Testis (tissue), 2 donors: ENCODE data around the gene CPXM2.

Source experiments
- POLR2A ChIP-seq: fragments of 450-650 bp; IDR thresholded peaks from one replicate; pipeline ENCODE4 v1.6.1; 2017; ENCODE audit warnings: antibody characterized with exemption, mild to moderate bottlenecking, moderate library complexity
- TF ChIP-seq, protein P1 (sequence below), 3 experiments: fragments of 450-650 bp in 2 of 3; fragments of 200-600 bp in 1 of 3; sonication (generic) in 1 of 3; IDR thresholded peaks; one replicate each; pipeline ENCODE4 v1.5.1; 2016 to 2019; ENCODE audit warnings: antibody characterized with exemption in 3 of 3, mild to moderate bottlenecking in 2 of 3, moderate library complexity in 1 of 3

DNA sequence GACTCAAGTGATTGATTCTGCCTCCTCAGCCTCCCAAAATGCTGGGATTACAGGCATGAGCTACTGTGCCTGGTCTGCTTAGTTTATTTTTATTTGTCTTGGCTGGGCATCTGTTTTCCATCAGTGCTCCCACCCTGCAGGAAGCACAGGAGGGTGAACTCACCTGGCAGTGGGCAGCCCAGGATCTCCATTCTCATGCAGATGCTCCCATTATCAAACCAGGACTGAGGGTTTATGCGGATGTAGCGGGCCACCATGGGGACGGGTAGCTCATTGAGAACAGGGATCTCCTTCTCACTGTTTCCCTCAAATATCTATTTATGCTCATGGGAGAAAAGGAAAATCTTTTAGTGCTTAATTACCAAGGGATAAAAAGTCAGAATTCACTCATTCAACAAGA is 93.8 kb downstream of the CPXM2 start:
- TF ChIP-seq POLR2A, result no peak
- TF ChIP-seq, protein P1, sequence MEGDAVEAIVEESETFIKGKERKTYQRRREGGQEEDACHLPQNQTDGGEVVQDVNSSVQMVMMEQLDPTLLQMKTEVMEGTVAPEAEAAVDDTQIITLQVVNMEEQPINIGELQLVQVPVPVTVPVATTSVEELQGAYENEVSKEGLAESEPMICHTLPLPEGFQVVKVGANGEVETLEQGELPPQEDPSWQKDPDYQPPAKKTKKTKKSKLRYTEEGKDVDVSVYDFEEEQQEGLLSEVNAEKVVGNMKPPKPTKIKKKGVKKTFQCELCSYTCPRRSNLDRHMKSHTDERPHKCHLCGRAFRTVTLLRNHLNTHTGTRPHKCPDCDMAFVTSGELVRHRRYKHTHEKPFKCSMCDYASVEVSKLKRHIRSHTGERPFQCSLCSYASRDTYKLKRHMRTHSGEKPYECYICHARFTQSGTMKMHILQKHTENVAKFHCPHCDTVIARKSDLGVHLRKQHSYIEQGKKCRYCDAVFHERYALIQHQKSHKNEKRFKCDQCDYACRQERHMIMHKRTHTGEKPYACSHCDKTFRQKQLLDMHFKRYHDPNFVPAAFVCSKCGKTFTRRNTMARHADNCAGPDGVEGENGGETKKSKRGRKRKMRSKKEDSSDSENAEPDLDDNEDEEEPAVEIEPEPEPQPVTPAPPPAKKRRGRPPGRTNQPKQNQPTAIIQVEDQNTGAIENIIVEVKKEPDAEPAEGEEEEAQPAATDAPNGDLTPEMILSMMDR (IDR thresholded peaks at IDR 0.05), result no peak
